Right lobe of liver (tissue), 4 donors: ENCODE results near the gene ABHD2.

Source experiments
- POLR2A ChIP-seq: fragments of 450-650 bp; IDR thresholded peaks from one replicate; pipeline ENCODE4 v1.6.1; 2017; ENCODE audit warnings: antibody characterized with exemption, mild to moderate bottlenecking
- TF ChIP-seq, protein P1 (sequence below), 4 donors: fragments of 200-600 bp in 3 of 4; fragments of 450-650 bp in 1 of 4; IDR thresholded peaks; one replicate each; pipeline versions ENCODE4 v1.5.1 to v1.8.0; 2016 to 2022; ENCODE audit warnings: antibody characterized with exemption in 4 of 4, mild to moderate bottlenecking in 2 of 4
- donor health status: DM: no; HTN: no; CAD: no.
- donor health status: DM: no; HTN: no; CAD: no.
- donor health status: DM: no; HTN: yes; CAD: no.

DNA sequence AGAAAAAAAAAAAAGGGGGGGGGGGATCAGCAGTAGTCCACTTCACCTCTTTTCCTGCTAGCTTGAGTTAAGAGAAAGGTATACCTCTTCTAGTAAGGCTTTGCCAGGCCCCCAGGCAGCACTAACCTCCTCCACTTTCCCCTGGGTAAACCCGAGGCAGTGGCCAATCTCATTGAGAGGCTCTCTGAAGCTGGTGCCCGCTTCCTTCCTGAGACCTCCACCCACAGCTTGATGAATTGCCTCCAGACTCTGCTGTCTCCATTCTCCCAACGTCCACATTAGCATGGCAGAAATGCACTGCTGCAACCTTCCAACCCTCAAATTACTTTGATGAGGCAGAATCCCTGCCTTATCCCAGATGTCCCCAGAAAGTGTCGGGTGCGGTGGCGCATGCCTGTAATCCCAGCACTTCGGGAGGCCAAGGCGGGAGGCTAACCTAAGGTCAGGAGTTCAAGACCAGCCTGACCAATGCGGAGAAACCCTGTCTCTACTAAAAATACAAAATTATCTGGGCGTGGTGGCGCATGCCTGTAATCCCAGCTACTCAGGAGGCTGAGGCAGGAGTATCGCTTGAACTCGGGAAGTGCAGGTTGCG is 117.8 kb downstream of the ABHD2 start:
- TF ChIP-seq, protein P1, sequence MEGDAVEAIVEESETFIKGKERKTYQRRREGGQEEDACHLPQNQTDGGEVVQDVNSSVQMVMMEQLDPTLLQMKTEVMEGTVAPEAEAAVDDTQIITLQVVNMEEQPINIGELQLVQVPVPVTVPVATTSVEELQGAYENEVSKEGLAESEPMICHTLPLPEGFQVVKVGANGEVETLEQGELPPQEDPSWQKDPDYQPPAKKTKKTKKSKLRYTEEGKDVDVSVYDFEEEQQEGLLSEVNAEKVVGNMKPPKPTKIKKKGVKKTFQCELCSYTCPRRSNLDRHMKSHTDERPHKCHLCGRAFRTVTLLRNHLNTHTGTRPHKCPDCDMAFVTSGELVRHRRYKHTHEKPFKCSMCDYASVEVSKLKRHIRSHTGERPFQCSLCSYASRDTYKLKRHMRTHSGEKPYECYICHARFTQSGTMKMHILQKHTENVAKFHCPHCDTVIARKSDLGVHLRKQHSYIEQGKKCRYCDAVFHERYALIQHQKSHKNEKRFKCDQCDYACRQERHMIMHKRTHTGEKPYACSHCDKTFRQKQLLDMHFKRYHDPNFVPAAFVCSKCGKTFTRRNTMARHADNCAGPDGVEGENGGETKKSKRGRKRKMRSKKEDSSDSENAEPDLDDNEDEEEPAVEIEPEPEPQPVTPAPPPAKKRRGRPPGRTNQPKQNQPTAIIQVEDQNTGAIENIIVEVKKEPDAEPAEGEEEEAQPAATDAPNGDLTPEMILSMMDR (IDR thresholded peaks at IDR 0.05), result no peak
- TF ChIP-seq POLR2A, result no peak
